Measurements from ENCODE around the gene RIMS4. TPM values are rescaled to one million over a fixed set of nuclear protein-coding genes. Genes with fewer than 3 reads are reported as not detected.

RIMS4 gene
- total RNA-seq, 1 donor from 2014 or later = 0.11 TPM

DNA sequence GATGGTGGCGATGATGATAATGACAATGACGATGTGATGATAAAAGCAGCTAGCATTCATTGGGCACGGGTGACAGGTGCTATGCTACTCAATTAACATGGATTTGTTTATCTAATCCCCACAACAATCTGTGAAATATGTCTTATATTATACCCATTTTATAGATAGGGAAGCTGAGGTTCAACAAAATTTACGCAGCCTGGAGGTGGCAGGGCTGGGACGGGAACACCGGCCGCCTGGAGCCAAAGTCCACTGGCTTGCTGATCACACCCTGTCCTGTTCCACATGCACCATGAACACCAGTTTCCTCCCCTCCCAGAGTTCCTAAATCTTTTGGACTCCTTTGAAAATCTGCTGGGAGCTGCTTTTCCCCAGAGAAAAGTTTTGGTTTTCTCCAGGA is 23.0 kb downstream of the RIMS4 start:
- no peaks in the 10 kb centered on the region for H3K36me3 ChIP-seq
- H3K9me3 ChIP-seq (replicated peaks) = no peaks in the 10 kb centered on the region
- peaks cover 15% of the 10 kb centered on the region for H3K27me3 ChIP-seq (ENCODE audit: low read depth)
- no peak overlapping the region for H3K4me3 ChIP-seq
- intact Hi-C loops (cut with micrococcal nuclease) = no loop called here
- TF ChIP-seq CTCF (IDR thresholded peaks at IDR 0.05; ENCODE audit: borderline replicate concordance) = no peak
- no peaks in the 10 kb centered on the region for H3K4me1 ChIP-seq
- H3K27ac ChIP-seq (replicated peaks) = no peak overlapping the region
- DNase-seq = no peak

DNA sequence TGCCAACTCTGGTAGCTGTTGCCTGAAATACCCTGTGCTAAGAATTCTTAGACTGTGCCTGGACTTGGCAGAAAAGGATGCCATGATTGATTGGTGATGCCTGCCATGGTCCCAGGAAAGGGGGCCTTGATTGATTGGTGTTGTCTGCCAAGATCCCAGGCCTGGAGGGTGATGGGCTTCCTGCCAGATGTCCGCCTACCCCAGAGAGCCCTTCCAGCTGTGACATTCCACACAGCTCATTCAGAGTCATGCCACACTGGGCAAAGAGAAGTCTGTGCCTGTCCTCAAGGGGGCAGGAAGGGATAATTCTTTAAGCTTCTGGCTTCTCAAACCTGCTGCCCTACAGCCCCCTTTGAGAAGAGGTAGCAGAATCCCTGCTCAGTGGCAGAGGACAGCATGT is 24.6 kb downstream of the RIMS4 start:
- H3K27ac ChIP-seq (replicated peaks) = no peak overlapping the region
- DNase-seq = no peak
- no peak overlapping the region for H3K4me3 ChIP-seq
- no peak for TF ChIP-seq CTCF (IDR thresholded peaks at IDR 0.05; ENCODE audit: borderline replicate concordance)
- H3K9me3 ChIP-seq (replicated peaks) = no peaks in the 10 kb centered on the region
- peaks cover 26% of the 10 kb centered on the region for H3K27me3 ChIP-seq (ENCODE audit: low read depth)
- no peaks in the 10 kb centered on the region for H3K4me1 ChIP-seq
- intact Hi-C loops (cut with micrococcal nuclease) = no loop called here
- H3K36me3 ChIP-seq = no peaks in the 10 kb centered on the region

DNA sequence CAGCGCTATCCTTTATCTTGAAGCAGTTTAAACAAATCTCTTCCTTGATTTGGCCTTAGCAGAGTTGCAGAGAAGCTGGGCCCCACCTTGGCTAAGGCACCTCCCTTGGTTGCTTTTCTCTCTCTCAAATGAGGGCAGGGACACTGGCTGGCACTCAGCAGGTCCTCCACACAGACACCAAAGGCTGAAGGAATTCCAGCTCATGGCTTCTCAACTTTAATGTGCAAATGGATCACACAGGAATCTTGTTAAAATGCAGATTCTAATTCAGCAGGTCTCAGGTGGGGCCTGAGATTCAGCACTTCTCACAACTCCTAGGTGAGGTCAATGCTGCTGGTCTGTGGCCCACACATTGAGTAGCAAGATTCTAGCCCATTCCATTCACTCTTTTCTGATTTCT is 25.7 kb downstream of the RIMS4 start:
- intact Hi-C loops (cut with micrococcal nuclease) = no loop called here
- Histone ChIP-seq H3K27me3 (ENCODE audit: low read depth) (peaks cover 17% of the 10 kb centered on the region), H3K9me3 (replicated peaks) (no peaks in the 10 kb centered on the region), H3K27ac (replicated peaks) (no peak overlapping the region), H3K36me3 (no peaks in the 10 kb centered on the region), H3K4me3 (no peak overlapping the region), H3K4me1 (no peaks in the 10 kb centered on the region)
- no peak for DNase-seq
- TF ChIP-seq CTCF (IDR thresholded peaks at IDR 0.05; ENCODE audit: borderline replicate concordance) = no peak

GRCh38 chr20:44781791-44782190 is 28.6 kb downstream of the RIMS4 start:
- Histone ChIP-seq H3K36me3 (no peaks in the 10 kb centered on the region), H3K4me3 (no peak overlapping the region), H3K4me1 (no peaks in the 10 kb centered on the region), H3K9me3 (replicated peaks) (no peaks in the 10 kb centered on the region), H3K27me3 (ENCODE audit: low read depth) (peaks cover 11% of the 10 kb centered on the region), H3K27ac (replicated peaks) (no peak overlapping the region)
- DNase-seq = no peak
- no peak for TF ChIP-seq CTCF (IDR thresholded peaks at IDR 0.05; ENCODE audit: borderline replicate concordance)
- intact Hi-C loops (cut with micrococcal nuclease) = no loop called here

- H3K27me3 ChIP-seq (ENCODE audit: low read depth) = peaks cover 13% of the 10 kb centered on the region
- no peak overlapping the region for H3K4me3 ChIP-seq
- DNase-seq = no peak
- no peak for TF ChIP-seq CTCF (IDR thresholded peaks at IDR 0.05; ENCODE audit: borderline replicate concordance)
- H3K36me3 ChIP-seq = no peaks in the 10 kb centered on the region
- intact Hi-C loops (cut with micrococcal nuclease) = no loop called here
- H3K27ac ChIP-seq (replicated peaks) = no peak overlapping the region
- H3K4me1 ChIP-seq = no peaks in the 10 kb centered on the region
- no peaks in the 10 kb centered on the region for H3K9me3 ChIP-seq (replicated peaks)
Observed at GRCh38 chr20:44781118-44781517, 29.2 kb downstream of the RIMS4 start.

DNA sequence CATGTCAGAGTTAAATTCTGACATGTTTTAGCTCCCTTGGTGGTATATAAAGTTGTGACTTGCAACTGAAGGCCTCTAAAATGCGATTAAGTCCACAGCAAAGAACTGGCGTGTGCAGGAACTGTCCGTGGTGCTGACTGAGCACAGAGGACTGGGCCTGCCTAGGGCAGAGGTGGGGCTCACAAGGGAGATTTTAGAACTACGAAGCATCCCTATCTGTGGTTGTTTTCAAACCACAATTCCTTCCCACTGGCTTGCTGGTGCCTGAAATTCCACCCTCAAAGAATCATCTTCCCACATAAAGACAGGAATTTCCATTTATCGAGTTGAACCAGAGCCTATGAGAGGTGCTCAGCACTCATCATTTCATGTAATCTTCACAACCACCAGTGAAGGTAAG is 30.1 kb downstream of the RIMS4 start:
- no peak for TF ChIP-seq CTCF (IDR thresholded peaks at IDR 0.05; ENCODE audit: borderline replicate concordance)
- H3K27me3 ChIP-seq (ENCODE audit: low read depth) = peaks cover 22% of the 10 kb centered on the region
- intact Hi-C loops (cut with micrococcal nuclease) = no loop called here
- no peaks in the 10 kb centered on the region for H3K36me3 ChIP-seq
- peak; percentile 20 for DNase-seq
- no peak overlapping the region for H3K27ac ChIP-seq (replicated peaks)
- no peaks in the 10 kb centered on the region for H3K4me1 ChIP-seq
- H3K9me3 ChIP-seq (replicated peaks) = no peaks in the 10 kb centered on the region
- no peak overlapping the region for H3K4me3 ChIP-seq

Measured in left ventricle myocardium inferior (tissue), 1 donor.